Measurements from ENCODE around the gene RBM15B.

GRCh38 chr3:51394541-51394940 is 3.5 kb downstream of the RBM15B start:
- TF ChIP-seq CTCF (IDR thresholded peaks at IDR 0.05; ENCODE audit: poor library complexity, severe bottlenecking) (no peak), POLR2AphosphoS5 (IDR thresholded peaks at IDR 0.05) (no peak), REST (IDR thresholded peaks at IDR 0.05; ENCODE audit: borderline replicate concordance) (no peak), EP300 (conservative IDR thresholded peaks at IDR 0.05; ENCODE audit: poor library complexity, severe bottlenecking) (no peak), EZH2 (IDR thresholded peaks at IDR 0.05; ENCODE audit: borderline replicate concordance, insufficient read depth, low read length, poor library complexity, severe bottlenecking) (no peak), TAF1 (IDR thresholded peaks at IDR 0.05; ENCODE audit: low read depth) (no peak)
